H1 (cell line): Measurements from ENCODE around the gene PSMB3. TPM values are rescaled to one million over a fixed set of nuclear protein-coding genes. Genes with fewer than 3 reads are reported as not detected.

Experiments used
- CTCF ChIA-PET: fragments of 300-600 bp; sonication (Branson Sonifier 250); formaldehyde crosslinking; loops from one replicate; lab custom pipeline; 2021; ENCODE audit not compliant: partially characterized antibody; lab: Charles Lee
- POLR2A ChIA-PET: fragments of 300-600 bp; sonication (Branson Sonifier 250); formaldehyde crosslinking; loops from one replicate; lab custom pipeline; 2021; ENCODE audit warnings: inconsistent platforms; ENCODE audit not compliant: partially characterized antibody; lab: Charles Lee
- DNase-seq, 2 experiments: peaks; one replicate each; pipeline versions ENCODE4 v3.0.0 to v3.0.0-alpha.2; 2010 to 2022; ENCODE audit warnings: low spot score in 2 of 2, low read depth in 1 of 2, mixed read lengths in 1 of 2
- FAIRE-seq: peaks from 2 replicates; lab custom pipeline; 2011; peaks lifted over from hg19 to GRCh38; lab: Jason Lieb, UNC
- H2AFZ ChIP-seq: 2 replicates; pipeline ENCODE4 v1.8.1; 2012; ENCODE audit warnings: low read length, inconsistent platforms
- H2AK5ac ChIP-seq: 2 replicates; pipeline ENCODE4 v1.6.1; 2013; ENCODE audit warnings: low read depth, low read length
- H2BK120ac ChIP-seq: replicated peaks from 2 replicates; pipeline ENCODE3; 2013; ENCODE audit warnings: low read depth, low read length, inconsistent platforms
- H2BK12ac ChIP-seq: 2 replicates; pipeline ENCODE4 v1.6.1; 2013; ENCODE audit warnings: low read depth, low read length
- H2BK15ac ChIP-seq: 2 replicates; pipeline ENCODE4 v1.6.1; 2013; ENCODE audit warnings: low read length
- H2BK20ac ChIP-seq: 2 replicates; pipeline ENCODE4 v1.6.1; 2013; ENCODE audit warnings: low read length
- H2BK5ac ChIP-seq: 2 replicates; pipeline ENCODE4 v1.6.1; 2013; ENCODE audit warnings: low read depth, low read length
- H3K14ac ChIP-seq: 2 replicates; pipeline ENCODE4 v1.6.1; 2013; ENCODE audit warnings: inconsistent platforms; ENCODE audit not compliant: insufficient read length
- H3K18ac ChIP-seq: 2 replicates; pipeline ENCODE4 v1.6.1; 2013; ENCODE audit warnings: low read length; ENCODE audit errors: extremely low read depth
- H3K23ac ChIP-seq: 2 replicates; pipeline ENCODE4 v1.6.1; 2013; ENCODE audit warnings: inconsistent platforms; ENCODE audit not compliant: insufficient read length
- H3K23me2 ChIP-seq: 2 replicates; pipeline ENCODE4 v1.6.1; 2013; ENCODE audit warnings: low read depth, low read length
- H3K27ac ChIP-seq: 2 replicates; pipeline ENCODE4 v1.6.1; 2011; ENCODE audit warnings: low read depth, low read length, inconsistent platforms
- H3K27me3 ChIP-seq, 4 experiments: replicated peaks in 1 of 4; 1 replicate in 1 of 4; 2 replicates in 3 of 4; pipeline versions ENCODE4 v1.6.1 to v1.8.1; 2011 to 2013; ENCODE audit warnings: low read length in 3 of 4, mild to moderate bottlenecking in 3 of 4, inconsistent platforms in 2 of 4, mixed read lengths in 2 of 4, moderate library complexity in 1 of 4; ENCODE audit not compliant: control insufficient read depth in 3 of 4, insufficient read depth in 3 of 4; ENCODE audit errors: extremely low read depth in 1 of 4
- H3K36me3 ChIP-seq, 4 experiments: 2 replicates each; pipeline versions ENCODE4 v1.6.1 to v1.8.1; 2011 to 2013; ENCODE audit warnings: mild to moderate bottlenecking in 4 of 4, low read length in 3 of 4, moderate library complexity in 2 of 4, control low read depth in 1 of 4, inconsistent platforms in 1 of 4; ENCODE audit not compliant: insufficient read depth in 4 of 4, control insufficient read depth in 2 of 4
- H3K4ac ChIP-seq: replicated peaks from 2 replicates; pipeline ENCODE3; 2013; ENCODE audit warnings: low read length, low read depth, mixed read lengths, inconsistent platforms; ENCODE audit not compliant: insufficient read length
- H3K4me1 ChIP-seq, 4 experiments: replicated peaks in 1 of 4; 1 replicate in 1 of 4; 2 replicates in 3 of 4; pipeline versions ENCODE4 v1.6.1 to v1.8.1; 2011 to 2013; ENCODE audit warnings: low read length in 3 of 4, inconsistent platforms in 2 of 4, mixed read lengths in 1 of 4; ENCODE audit not compliant: insufficient read depth in 4 of 4, control insufficient read depth in 3 of 4
- H3K4me2 ChIP-seq, 2 experiments: 2 replicates each; pipeline versions ENCODE4 v1.6.1 to v1.8.1; 2011 to 2013; ENCODE audit warnings: low read depth in 2 of 2, low read length in 2 of 2, control low read depth in 1 of 2, inconsistent platforms in 1 of 2, mild to moderate bottlenecking in 1 of 2; ENCODE audit not compliant: insufficient read depth in 1 of 2
- H3K4me3 ChIP-seq, 4 experiments: fragments of 200-600, 300-600 bp in 1 of 4; sonication (generic), shearing (Covaris generic), sonication (Bioruptor Twin) in 1 of 4; 2 replicates each; pipeline versions ENCODE4 v1.5.1 to v1.8.1; 2011 to 2016; ENCODE audit warnings: low read length in 4 of 4, low read depth in 3 of 4, control low read depth in 2 of 4, inconsistent platforms in 2 of 4, mild to moderate bottlenecking in 2 of 4, mixed read lengths in 1 of 4, moderate library complexity in 1 of 4; ENCODE audit not compliant: insufficient read depth in 2 of 4; ENCODE audit errors: extremely low read depth in 1 of 4
- H3K56ac ChIP-seq: replicated peaks from 2 replicates; pipeline ENCODE3; 2013; ENCODE audit warnings: low read depth, mild to moderate bottlenecking, mixed read lengths, low read length, inconsistent platforms; ENCODE audit not compliant: insufficient read length
- H3K79me1 ChIP-seq: 2 replicates; pipeline ENCODE4 v1.6.1; 2013; ENCODE audit warnings: low read depth, low read length, control low read depth
- H3K79me2 ChIP-seq, 2 experiments: 2 replicates each; pipeline versions ENCODE4 v1.6.1 to v1.8.1; 2012 to 2013; ENCODE audit warnings: low read length in 2 of 2, mild to moderate bottlenecking in 2 of 2, inconsistent platforms in 1 of 2; ENCODE audit not compliant: insufficient read depth in 2 of 2, control insufficient read depth in 1 of 2
- H3K9ac ChIP-seq, 4 experiments: replicated peaks in 1 of 4; 1 replicate in 1 of 4; 2 replicates in 3 of 4; pipeline versions ENCODE4 v1.6.1 to v1.8.1; 2011 to 2013; ENCODE audit warnings: low read depth in 3 of 4, low read length in 3 of 4, control low read depth in 2 of 4, mild to moderate bottlenecking in 2 of 4, moderate library complexity in 2 of 4, inconsistent platforms in 1 of 4; ENCODE audit errors: extremely low read depth in 1 of 4
- H3K9me3 ChIP-seq, 2 experiments: 2 replicates each; pipeline versions ENCODE4 v1.6.1 to v1.8.1; 2012 to 2013; ENCODE audit warnings: mild to moderate bottlenecking in 2 of 2, moderate library complexity in 2 of 2, control low read depth in 1 of 2, inconsistent platforms in 1 of 2, low read depth in 1 of 2, low read length in 1 of 2, mixed read lengths in 1 of 2; ENCODE audit not compliant: insufficient read depth in 2 of 2
- H4K20me1 ChIP-seq, 2 experiments: replicated peaks in 1 of 2; 2 replicates each; pipeline versions ENCODE3 to v1.8.1; 2011 to 2013; ENCODE audit warnings: inconsistent platforms in 2 of 2, low read length in 2 of 2, mild to moderate bottlenecking in 1 of 2; ENCODE audit not compliant: insufficient read depth in 2 of 2, control insufficient read depth in 1 of 2
- H4K5ac ChIP-seq: 2 replicates; pipeline ENCODE4 v1.6.1; 2013; ENCODE audit warnings: low read length, low read depth, mixed read lengths, inconsistent platforms; ENCODE audit not compliant: insufficient read length
- H4K8ac ChIP-seq: 2 replicates; pipeline ENCODE4 v1.8.0; 2013; ENCODE audit warnings: mild to moderate bottlenecking, moderate library complexity, low read length, inconsistent platforms; ENCODE audit not compliant: insufficient read depth; ENCODE audit errors: extremely low read depth
- H4K91ac ChIP-seq: replicated peaks from 2 replicates; pipeline ENCODE3; 2013; ENCODE audit warnings: low read length, mixed read lengths, inconsistent platforms; ENCODE audit not compliant: insufficient read length
- BACH1 ChIP-seq: IDR thresholded peaks from 2 replicates; pipeline ENCODE4 v1.6.1; 2012; ENCODE audit warnings: low read length, improper control_type of control experiment
- CREB1 ChIP-seq: IDR thresholded peaks from 2 replicates; pipeline ENCODE4 v1.6.1; 2012; ENCODE audit warnings: inconsistent platforms
- EZH2 ChIP-seq: fragments of 200-600 bp; sonication (generic); IDR thresholded peaks from 2 replicates; pipeline ENCODE4 v1.7.1; 2012; ENCODE audit warnings: low read depth, mild to moderate bottlenecking, moderate library complexity, low read length, inconsistent platforms; ENCODE audit not compliant: severe bottlenecking
- HDAC6 ChIP-seq: IDR thresholded peaks from one replicate; pipeline ENCODE4 v1.7.1; 2012; ENCODE audit warnings: low read depth, mild to moderate bottlenecking, inconsistent platforms, low read length, moderate library complexity
- JUND ChIP-seq: IDR thresholded peaks from 2 replicates; pipeline ENCODE4 v1.6.1; 2011; ENCODE audit warnings: mild to moderate bottlenecking, improper control_type of control experiment, low read length
- KDM5A ChIP-seq: fragments of 200-600 bp; IDR thresholded peaks from 2 replicates; pipeline ENCODE4 v1.7.1; 2012; ENCODE audit warnings: mild to moderate bottlenecking, low read length, inconsistent platforms, mixed read lengths
- NANOG ChIP-seq: IDR thresholded peaks from 2 replicates; pipeline ENCODE4 v1.6.1; 2011; ENCODE audit warnings: low read length, low read depth, mild to moderate bottlenecking, inconsistent platforms; ENCODE audit not compliant: insufficient read depth, poor library complexity, severe bottlenecking
- RFX5 ChIP-seq: IDR thresholded peaks from 2 replicates; pipeline ENCODE4 v1.6.1; 2011; ENCODE audit warnings: low read depth, low read length, improper control_type of control experiment, borderline replicate concordance
- SIX5 ChIP-seq: IDR thresholded peaks from 2 replicates; pipeline ENCODE4 v1.6.1; 2011; ENCODE audit warnings: mild to moderate bottlenecking, low read depth, low read length
- SP4 ChIP-seq: IDR thresholded peaks from 2 replicates; pipeline ENCODE4 v1.6.1; 2012; ENCODE audit warnings: low read length, inconsistent platforms
- TAF1 ChIP-seq: IDR thresholded peaks from 2 replicates; pipeline ENCODE4 v1.6.1; 2011; ENCODE audit warnings: mild to moderate bottlenecking, low read depth, low read length
- TEAD4 ChIP-seq: IDR thresholded peaks from 2 replicates; pipeline ENCODE4 v1.6.1; 2012; ENCODE audit warnings: low read depth, low read length, inconsistent platforms, mixed read lengths
- ZNF274 ChIP-seq: IDR thresholded peaks from 2 replicates; pipeline ENCODE4 v1.7.0; 2012; ENCODE audit warnings: low read length, borderline replicate concordance; ENCODE audit errors: extremely low read depth
- WGBS, 2 experiments: shearing (Covaris generic) in 1 of 2; methylation state at CpG; one replicate each; pipeline versions ENCODE4 v1.1.6 to v1.1.7; 2013 to 2015; ENCODE audit warnings: low lambda C conversion rate in 2 of 2, mixed read lengths in 2 of 2, inconsistent platforms in 1 of 2, low coverage in 1 of 2, missing lambda C conversion rate in 1 of 2; ENCODE audit not compliant: insufficient replicate concordance in 2 of 2, insufficient coverage in 1 of 2, insufficient read length in 1 of 2; ENCODE audit errors: extremely low coverage in 1 of 2, missing lambda C conversion rate in 1 of 2; 5-methylcytosine and 5-hydroxymethylcytosine counted together
- polyA plus RNA-seq, 7 experiments: library from polyadenylated mRNA; depleted of rRNA in 3 of 7; stranded (reverse) in 5 of 7; unstranded in 2 of 7; fragments of >200 nt in 5 of 7; fragments of 200-250 nt in 2 of 7; gene quantifications; 1 replicate in 5 of 7; 2 replicates in 1 of 7; 4 replicates in 1 of 7; pipeline versions ENCODE4 v1.2.1 to v1.2.3, GENCODE V29; 2011 to 2013; ENCODE audit warnings: missing spikeins in 2 of 7, mixed read lengths in 2 of 7
- total RNA-seq: library from RNA; stranded (reverse); fragmentation: NEBNext Ultra II Directional; extraction: Animal tissue kit (Norgen Biotek cat#: 25700); gene quantifications from 2 replicates; pipeline ENCODE4 v1.2.1, GENCODE V29; 2021

PSMB3 gene
- total and polyA plus RNA-seq, 2 of the 8 experiments (the other 6 are each of a cell fraction or from before 2014, with no cell fraction given) = 291 to 914 TPM

GRCh38 chr17:38711792-38712571, 40.6 kb upstream of the PSMB3 start:
- WGBS, 2 experiments = 91% methylated on average over 22 of the region's 26 CpGs; no CpG with 5 or more reads in 1 of the 2 experiments
- Histone ChIP-seq H3K27me3 (peaks cover 1 to 26% (median 15%) of the 10 kb centered on the region in 4 experiments), H3K23me2 (peaks cover 2% of the 10 kb centered on the region; the same call in 1 of the 2 replicates), H3K36me3 (no peaks in the 10 kb centered on the region), H4K91ac (no peak overlapping the region), H2AFZ (no peak overlapping the region), H4K20me1 (peaks cover 0 to 7% of the 10 kb centered on the region in 2 experiments), H3K56ac (no peak overlapping the region), H2AK5ac (no peak overlapping the region), H3K27ac (no peak overlapping the region), H3K4me2 (no peak overlapping the region), H2BK12ac (peak overlapping the region; percentile 68; the same call in 1 of the 2 replicates), H3K9ac (no peak overlapping the region), H4K5ac (no peak overlapping the region), H2BK20ac (no peak overlapping the region), H3K4me1 (peaks cover 9 to 36% (median 25%) of the 10 kb centered on the region in 4 experiments), H3K4ac (no peak overlapping the region), H3K14ac (no peak overlapping the region), H2BK15ac (0 out of 2 replicates have a peak overlapping the region, but pooled peaks have one; percentile 16), H3K18ac (no peak overlapping the region), H3K4me3 (no peak overlapping the region), H4K8ac (no peak overlapping the region), H3K79me2 (no peaks in the 10 kb centered on the region), H2BK5ac (no peak overlapping the region; the same call in 1 of the 2 replicates), H3K9me3 (no peaks in the 10 kb centered on the region), H2BK120ac (no peak overlapping the region), H3K23ac (no peak overlapping the region), H3K79me1 (no peaks in the 10 kb centered on the region)
- POLR2A ChIA-PET = interaction anchor here (1.0 to 2.3 kb wide), 4 partner anchors 17 to 142 kb away, joined by 3 to 10 read pairs (median 4); no protein-coding TSS in a partner anchor
- DNase-seq (no peak), FAIRE-seq (no peak)
- CTCF ChIA-PET = interaction anchor here (1.0 to 2.3 kb wide), 3 partner anchors 15 to 105 kb away, joined by 3 to 7 read pairs (median 4); no protein-coding TSS in a partner anchor
- TF ChIP-seq TAF1 (no peak), CREB1 (no peak), SP4 (no peak), KDM5A (no peak), RFX5 (no peak), JUND (no peak), SIX5 (no peak), ZNF274 (no peak), NANOG (no peak), TEAD4 (no peak), EZH2 (no peak), BACH1 (no peak), HDAC6 (no peak)
